K562 (cell line): Measurements from ENCODE around the gene NCF2. TPM values are rescaled to one million over a fixed set of nuclear protein-coding genes. Genes with fewer than 3 reads are reported as not detected.

Source experiments
- ATAC-seq: fragments of 200-7000 bp; cut with Tn5 transposase; 3 replicates; pipeline ENCODE4 v1.9.1; 2020; ENCODE audit warnings: moderate library complexity
- BruUV-seq: library from RNA; stranded (reverse); fragments of 400-500 nt; replicated peaks from 2 replicates; lab custom pipeline; 2021; lab: Mats Ljungman, UMichigan
- CTCF ChIA-PET: fragments of 300-600 bp; formaldehyde crosslinking; extraction: SDS; loops from one replicate; lab custom pipeline; 2021; ENCODE audit warnings: low intra/inter-chr PET ratio; lab: Yijun Ruan, JAX
- POLR2A ChIA-PET: fragments of 300-600, 350-650 bp; sonication (Branson Sonifier 250); formaldehyde crosslinking; extraction: SDS; loops from one replicate; lab custom pipeline; 2021; ENCODE audit warnings: antibody characterized with exemption, inconsistent platforms; lab: Yijun Ruan, JAX
- DNase-seq, 4 experiments: peaks; one replicate each; pipeline versions ENCODE4 v3.0.0 to v3.0.0-alpha.2; 2011 to 2018; ENCODE audit warnings: low spot score in 3 of 4, mixed read lengths in 3 of 4; ENCODE audit errors: extremely low read depth in 1 of 4
- FAIRE-seq: peaks from 2 replicates; lab custom pipeline; 2011; peaks lifted over from hg19 to GRCh38; lab: Jason Lieb, UNC
- H2AFZ ChIP-seq: 2 replicates; pipeline ENCODE4 v1.6.0; 2011; ENCODE audit warnings: low read depth, low read length, control low read depth, inconsistent platforms
- H3K27ac ChIP-seq: fragments of 200-600 bp; 3 replicates; pipeline ENCODE4 v1.8.0; 2011; ENCODE audit warnings: low read depth, mild to moderate bottlenecking, control low read depth, inconsistent platforms, low read length, moderate library complexity, mixed read lengths; ENCODE audit errors: extremely low read depth
- H3K27me3 ChIP-seq, 2 experiments: fragments of 300-600 bp in 1 of 2; 2 replicates in 1 of 2; 3 replicates in 1 of 2; pipeline versions ENCODE4 v1.6.0 to v1.8.0; 2011; ENCODE audit warnings: inconsistent platforms in 2 of 2, low read length in 2 of 2, mild to moderate bottlenecking in 1 of 2, mixed read lengths in 1 of 2, moderate library complexity in 1 of 2; ENCODE audit not compliant: control insufficient read depth in 2 of 2, insufficient read depth in 2 of 2
- H3K36me3 ChIP-seq: fragments of 300-600 bp; 3 replicates; pipeline ENCODE4 v1.8.0; 2011; ENCODE audit warnings: mild to moderate bottlenecking, low read length, inconsistent platforms; ENCODE audit not compliant: control insufficient read depth, insufficient read depth
- H3K4me1 ChIP-seq, 2 experiments: fragments of 200-600 bp in 1 of 2; replicated peaks in 1 of 2; 2 replicates in 1 of 2; 3 replicates in 1 of 2; pipeline versions ENCODE4 v1.5.1 to v1.8.0; 2011; ENCODE audit warnings: inconsistent platforms in 2 of 2, low read length in 2 of 2, mild to moderate bottlenecking in 1 of 2, mixed read lengths in 1 of 2, moderate library complexity in 1 of 2; ENCODE audit not compliant: control insufficient read depth in 2 of 2, insufficient read depth in 2 of 2
- H3K4me2 ChIP-seq: 2 replicates; pipeline ENCODE4 v1.6.1; 2011; ENCODE audit warnings: low read length, control low read depth, inconsistent platforms, mixed read lengths; ENCODE audit not compliant: insufficient read depth
- H3K4me3 ChIP-seq: fragments of 200-600 bp; sonication (generic), shearing (Covaris generic); 2 replicates; pipeline ENCODE4 v1.5.1; 2016; ENCODE audit warnings: control low read depth, inconsistent platforms
- H3K79me2 ChIP-seq: fragments of 200-600 bp; 3 replicates; pipeline ENCODE4 v1.8.0; 2011; ENCODE audit warnings: low read length, inconsistent platforms; ENCODE audit not compliant: control insufficient read depth, insufficient read depth
- H3K9ac ChIP-seq, 2 experiments: 2 replicates each; pipeline versions ENCODE4 v1.6.0 to v1.6.1; 2011; ENCODE audit warnings: low read depth in 2 of 2, low read length in 2 of 2, control low read depth in 1 of 2, inconsistent platforms in 1 of 2, mild to moderate bottlenecking in 1 of 2, mixed read lengths in 1 of 2; ENCODE audit not compliant: insufficient read depth in 1 of 2
- H3K9me1 ChIP-seq: one replicate; pipeline ENCODE4 v1.6.0; 2011; ENCODE audit warnings: inconsistent platforms, mild to moderate bottlenecking, low read length, moderate library complexity; ENCODE audit not compliant: control insufficient read depth, insufficient read depth
- H3K9me3 ChIP-seq: replicated peaks from 2 replicates; pipeline ENCODE4 v1.5.1; 2011; ENCODE audit warnings: low read depth, low read length, inconsistent platforms; ENCODE audit not compliant: control insufficient read depth, insufficient read depth
- H4K20me1 ChIP-seq: replicated peaks from 2 replicates; pipeline ENCODE4 v1.6.1; 2011; ENCODE audit warnings: low read length, inconsistent platforms, mixed read lengths; ENCODE audit not compliant: control insufficient read depth, insufficient read depth
- ATF7 ChIP-seq: fragments of 450-650 bp; IDR thresholded peaks from 2 replicates; pipeline ENCODE4 v1.7.1; 2014; ENCODE audit warnings: mild to moderate bottlenecking, moderate library complexity
- GABPB1 ChIP-seq: sonication (generic); formaldehyde crosslinking; IDR thresholded peaks from 2 replicates; pipeline ENCODE4 v1.8.0; 2022; ENCODE audit warnings: mild to moderate bottlenecking, missing genetic modification reagents
- MAZ ChIP-seq, 2 experiments: fragments of 450-650 bp in 1 of 2; sonication (generic) in 1 of 2; formaldehyde crosslinking; IDR thresholded peaks in 1 of 2; conservative IDR thresholded peaks in 1 of 2; 2 replicates each; pipeline versions ENCODE4 v1.4.0 to v1.5.0; 2020; ENCODE audit warnings: mild to moderate bottlenecking in 1 of 2, missing genetic modification reagents in 1 of 2
- ZNF23 ChIP-seq: fragments of 250-450 bp; sonication (Bioruptor Pico); IDR thresholded peaks from 2 replicates; pipeline ENCODE4 v1.4.0; 2020; ENCODE audit warnings: mild to moderate bottlenecking
- ZNF431 ChIP-seq: sonication (generic); formaldehyde crosslinking; IDR thresholded peaks from 2 replicates; pipeline ENCODE4 v1.8.0; 2022; ENCODE audit warnings: mild to moderate bottlenecking, missing genetic modification reagents
- WGBS: fragments of 100-300 bp; shearing (Covaris generic); methylation state at CpG from one replicate; pipeline ENCODE4 v1.1.6; 2016; ENCODE audit warnings: low coverage, mixed read lengths; ENCODE audit not compliant: insufficient coverage; ENCODE audit errors: missing lambda C conversion rate; 5-methylcytosine and 5-hydroxymethylcytosine counted together
- in situ Hi-C: fragments of 300-500 bp; cut with MboI; formaldehyde crosslinking; loops from 4 replicates; pipeline ENCODE4 v1.15.0; 2018; ENCODE audit warnings: inconsistent platforms, mixed read lengths
- intact Hi-C: fragments of 100-400 bp; cut with micrococcal nuclease; formaldehyde crosslinking; loops from 2 replicates; pipeline ENCODE4 v1.14.2; 2022
- polyA plus RNA-seq, 8 experiments: library from polyadenylated mRNA; depleted of rRNA in 4 of 8; stranded (reverse) in 5 of 8; unstranded in 3 of 8; fragments of >200 nt; fragmentation: Nextera tagmentation in 2 of 8; fragmentation: Illumina TruSeq in 1 of 8; extraction: Ambion mirVana in 2 of 8; extraction: Trizol in 1 of 8; gene quantifications; 2 replicates each; pipeline versions ENCODE4 v1.2.1 to v1.2.3, GENCODE V29; 2011 to 2014; ENCODE audit warnings: inconsistent platforms in 1 of 8, missing spikeins in 1 of 8
- total RNA-seq, 7 experiments: library from RNA; depleted of rRNA in 6 of 7; stranded (reverse); fragments of >200 nt in 6 of 7; fragmentation: Illumina TruSeq in 2 of 7; extraction: Trizol in 2 of 7; gene quantifications; 2 replicates each; pipeline versions ENCODE4 v1.2.1 to v1.2.3, GENCODE V29; 2011 to 2021; ENCODE audit warnings: low replicate concordance in 1 of 7
- TF ChIP-seq, protein P1 (sequence below): sonication (generic); formaldehyde crosslinking; IDR thresholded peaks from 2 replicates; pipeline ENCODE4 v1.8.1; 2023; ENCODE audit warnings: mild to moderate bottlenecking, missing genetic modification reagents
- TF ChIP-seq, protein P2 (sequence below): IDR thresholded peaks from 3 replicates; pipeline ENCODE4 v1.6.1; 2011; ENCODE audit warnings: borderline replicate concordance, mild to moderate bottlenecking; ENCODE audit not compliant: insufficient read length, insufficient read depth

The NCF2 gene
- total and polyA plus RNA-seq, 9 of the 15 experiments (the other 6 are each of a cell fraction or from before 2014, with no cell fraction given), result 0.07 to 0.54 (median 0.16) TPM; not detected in 3

DNA sequence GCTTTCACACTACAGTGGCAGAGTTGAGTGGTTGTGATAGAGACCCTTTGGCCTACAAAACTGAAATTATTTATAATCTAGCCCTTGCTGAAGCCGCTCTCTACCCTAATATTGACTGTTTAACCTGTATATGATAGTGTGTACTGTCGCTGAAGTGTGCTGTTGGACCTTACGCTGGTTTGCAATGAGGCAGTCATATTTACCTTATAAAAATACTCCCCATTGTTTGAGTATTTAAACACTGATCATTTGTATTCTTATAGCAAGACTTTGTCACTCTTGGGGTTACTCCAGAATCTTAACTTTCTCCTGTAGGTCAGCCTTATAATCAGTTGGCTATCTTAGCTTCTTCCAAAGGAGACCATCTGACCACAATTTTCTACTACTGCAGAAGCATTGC is 61.7 kb downstream of the NCF2 start:
- Histone ChIP-seq H3K36me3 (peaks cover 87% of the 10 kb centered on the region), H3K9me3 (no peaks in the 10 kb centered on the region)
- in situ Hi-C loops, result no loop called here

More for the DNA sequence above, 61.7 kb downstream of the NCF2 start:
- POLR2A ChIA-PET, result interaction anchor here (1.0 kb wide), 1 partner anchor 10 kb away, joined by 3 read pairs; no protein-coding TSS in a partner anchor
- Histone ChIP-seq H4K20me1 (no peaks in the 10 kb centered on the region), H3K27me3 (no peaks in the 10 kb centered on the region), H3K79me2 (no peaks in the 10 kb centered on the region), H3K4me2 (no peak overlapping the region), H3K9ac (no peak overlapping the region), H2AFZ (no peak overlapping the region), H3K4me3 (no peak overlapping the region)
- WGBS, result 97% methylated on average over 3 of the region's 3 CpGs
- CTCF ChIA-PET, result no interaction called here
- FAIRE-seq (no peak), DNase-seq (no peak)
- BruUV-seq, result no TSS peak
- no peak for TF ChIP-seq ZNF23 (CRISPR knock-in tag)
- TF ChIP-seq, protein P1, sequence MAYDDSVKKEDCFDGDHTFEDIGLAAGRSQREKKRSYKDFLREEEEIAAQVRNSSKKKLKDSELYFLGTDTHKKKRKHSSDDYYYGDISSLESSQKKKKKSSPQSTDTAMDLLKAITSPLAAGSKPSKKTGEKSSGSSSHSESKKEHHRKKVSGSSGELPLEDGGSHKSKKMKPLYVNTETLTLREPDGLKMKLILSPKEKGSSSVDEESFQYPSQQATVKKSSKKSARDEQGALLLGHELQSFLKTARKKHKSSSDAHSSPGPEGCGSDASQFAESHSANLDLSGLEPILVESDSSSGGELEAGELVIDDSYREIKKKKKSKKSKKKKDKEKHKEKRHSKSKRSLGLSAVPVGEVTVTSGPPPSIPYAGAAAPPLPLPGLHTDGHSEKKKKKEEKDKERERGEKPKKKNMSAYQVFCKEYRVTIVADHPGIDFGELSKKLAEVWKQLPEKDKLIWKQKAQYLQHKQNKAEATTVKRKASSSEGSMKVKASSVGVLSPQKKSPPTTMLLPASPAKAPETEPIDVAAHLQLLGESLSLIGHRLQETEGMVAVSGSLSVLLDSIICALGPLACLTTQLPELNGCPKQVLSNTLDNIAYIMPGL (CRISPR knock-in tag), result no peak
- TF ChIP-seq, protein P2, sequence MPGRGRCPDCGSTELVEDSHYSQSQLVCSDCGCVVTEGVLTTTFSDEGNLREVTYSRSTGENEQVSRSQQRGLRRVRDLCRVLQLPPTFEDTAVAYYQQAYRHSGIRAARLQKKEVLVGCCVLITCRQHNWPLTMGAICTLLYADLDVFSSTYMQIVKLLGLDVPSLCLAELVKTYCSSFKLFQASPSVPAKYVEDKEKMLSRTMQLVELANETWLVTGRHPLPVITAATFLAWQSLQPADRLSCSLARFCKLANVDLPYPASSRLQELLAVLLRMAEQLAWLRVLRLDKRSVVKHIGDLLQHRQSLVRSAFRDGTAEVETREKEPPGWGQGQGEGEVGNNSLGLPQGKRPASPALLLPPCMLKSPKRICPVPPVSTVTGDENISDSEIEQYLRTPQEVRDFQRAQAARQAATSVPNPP, result no peak
- no peak for TF ChIP-seq MAZ (CRISPR knock-in tag; conservative IDR thresholded peaks at IDR 0.05 in 1 of 2, IDR thresholded peaks at IDR 0.05 in 1 of 2)
- no peak for TF ChIP-seq ZNF431
- no peak for TF ChIP-seq ATF7
- no peak for TF ChIP-seq GABPB1 (CRISPR knock-in tag)
- TF ChIP-seq, all 486 proteins: peak for 0
- Histone ChIP-seq H3K9me1 (no peaks in the 10 kb centered on the region), H3K4me1 (no peaks in the 10 kb centered on the region), H3K27ac (no peak overlapping the region)
- ATAC-seq, result no peak
- intact Hi-C loops, result no loop called here
